ENCODE results near the gene TBCA.

TBCA gene

GRCh38 chr5:77650686-77651085, 125.5 kb downstream of the TBCA start:
- FAIRE-seq (no peak), DNase-seq (ENCODE audit: insufficient read length, low spot score) (no peak)
- no peak for TF ChIP-seq POLR2A (IDR thresholded peaks at IDR 0.05; ENCODE audit: low read depth, low read length)

GRCh38 chr5:77649776-77650175, 126.4 kb downstream of the TBCA start:
- DNase-seq (ENCODE audit: insufficient read length, low spot score): no peak
- FAIRE-seq: no peak
- no peak for TF ChIP-seq POLR2A (IDR thresholded peaks at IDR 0.05; ENCODE audit: low read depth, low read length)

- FAIRE-seq: no peak
- no peak for TF ChIP-seq POLR2A (IDR thresholded peaks at IDR 0.05; ENCODE audit: low read depth, low read length)
Measured at GRCh38 chr5:77645995-77646639, 130.0 kb downstream of the TBCA start.

GRCh38 chr5:77645158-77645994, 130.8 kb downstream of the TBCA start:
- TF ChIP-seq POLR2A (IDR thresholded peaks at IDR 0.05; ENCODE audit: low read depth, low read length): no peak
- FAIRE-seq: no peak
- DNase-seq (ENCODE audit: insufficient read length, low spot score): no peak

More at GRCh38 chr5:77645995-77646639, 130.0 kb downstream of the TBCA start:
- no peak for DNase-seq (ENCODE audit: insufficient read length, low spot score)

GRCh38 chr5:77644371-77645157, 131.6 kb downstream of the TBCA start:
- FAIRE-seq (no peak), DNase-seq (ENCODE audit: insufficient read length, low spot score) (no peak)
- TF ChIP-seq POLR2A (IDR thresholded peaks at IDR 0.05; ENCODE audit: low read depth, low read length): no peak

GRCh38 chr5:77643654-77644370, 132.3 kb downstream of the TBCA start:
- FAIRE-seq: no peak
- no peak for TF ChIP-seq POLR2A (IDR thresholded peaks at IDR 0.05; ENCODE audit: low read depth, low read length)
- DNase-seq (ENCODE audit: insufficient read length, low spot score): no peak

GRCh38 chr5:77642738-77643653, 133.1 kb downstream of the TBCA start:
- FAIRE-seq: no peak
- DNase-seq (ENCODE audit: insufficient read length, low spot score): no peak
- TF ChIP-seq POLR2A (IDR thresholded peaks at IDR 0.05; ENCODE audit: low read depth, low read length): no peak

GRCh38 chr5:77641963-77642737, 134.0 kb downstream of the TBCA start:
- no peak for TF ChIP-seq POLR2A (IDR thresholded peaks at IDR 0.05; ENCODE audit: low read depth, low read length)
- FAIRE-seq: no peak

DNA sequence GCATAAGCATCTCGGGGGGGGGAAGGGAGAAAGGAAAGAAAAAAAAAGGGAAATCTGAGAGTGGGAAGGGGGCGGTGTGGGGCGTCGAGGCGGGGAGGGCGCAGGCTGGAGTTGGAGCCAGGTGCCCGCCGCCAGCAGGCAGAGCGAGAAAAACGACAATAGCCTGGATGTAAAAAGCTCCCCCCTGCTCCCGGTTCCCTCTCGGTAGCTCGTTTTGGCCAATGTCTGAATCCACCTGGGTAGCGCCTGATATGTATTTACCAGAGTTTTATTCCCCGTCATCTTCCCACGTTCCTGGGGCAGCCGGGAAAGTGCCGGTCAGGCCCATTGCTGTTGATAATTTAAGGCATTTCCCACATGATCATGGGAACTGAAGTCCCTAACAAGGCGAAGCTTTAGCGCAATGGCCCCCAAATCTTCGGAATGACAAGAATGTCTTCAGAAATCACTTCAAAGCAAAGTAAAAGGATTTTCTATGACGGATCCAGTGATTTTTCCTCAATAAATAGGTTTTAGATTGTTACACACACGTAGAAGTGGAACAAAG, 134.7 kb downstream of the TBCA start:
- no peak for FAIRE-seq
- no peak for DNase-seq (ENCODE audit: insufficient read length, low spot score)
- TF ChIP-seq POLR2A (IDR thresholded peaks at IDR 0.05; ENCODE audit: low read depth, low read length): no peak

More at GRCh38 chr5:77641963-77642737, 134.0 kb downstream of the TBCA start:
- no peak for DNase-seq (ENCODE audit: insufficient read length, low spot score)

All from H54 (cell line).